Common myeloid progenitor, CD34-positive (primary cell): ENCODE data around the gene ACVRL1.

Experiments used
- CTCF ChIA-PET: fragments of 350-600 bp; sonication (Branson Sonifier 250); formaldehyde crosslinking; loops from one replicate; lab custom pipeline; 2021; ENCODE audit warnings: antibody characterized with exemption; lab: Charles Lee
- POLR2A ChIA-PET: fragments of 350-600 bp; sonication (Branson Sonifier 250); formaldehyde crosslinking; loops from one replicate; lab custom pipeline; 2021; ENCODE audit warnings: antibody characterized with exemption; lab: Charles Lee
- DNase-seq, 3 donors: peaks; one replicate each; pipeline versions ENCODE4 v3.0.0 to v3.0.0-alpha.2; 2013
- H3K27ac ChIP-seq, 2 experiments: 1 replicate in 1 of 2; 2 replicates in 1 of 2; pipeline ENCODE4 v1.7.0; 2013; ENCODE audit warnings: inconsistent platforms in 2 of 2, low read length in 2 of 2, mild to moderate bottlenecking in 2 of 2, low read depth in 1 of 2, moderate library complexity in 1 of 2; ENCODE audit not compliant: severe bottlenecking in 2 of 2, insufficient read depth in 1 of 2, poor library complexity in 1 of 2
- H3K27me3 ChIP-seq, 5 experiments: replicated peaks in 2 of 5; 1 replicate in 3 of 5; 2 replicates in 2 of 5; pipeline versions ENCODE4 v1.6.1 to v1.7.0; 2013; ENCODE audit warnings: low read length in 4 of 5, mild to moderate bottlenecking in 2 of 5, moderate library complexity in 2 of 5, inconsistent platforms in 1 of 5; ENCODE audit not compliant: insufficient read depth in 5 of 5, control insufficient read depth in 4 of 5
- H3K36me3 ChIP-seq, 4 experiments: 1 replicate in 2 of 4; 2 replicates in 2 of 4; pipeline versions ENCODE4 v1.6.1 to v1.7.0; 2013; ENCODE audit warnings: low read length in 3 of 4, control low read depth in 1 of 4, mild to moderate bottlenecking in 1 of 4; ENCODE audit not compliant: control insufficient read depth in 4 of 4, insufficient read depth in 4 of 4
- H3K4me1 ChIP-seq, 4 experiments: 1 replicate in 3 of 4; 2 replicates in 1 of 4; pipeline versions ENCODE4 v1.6.1 to v1.7.1; 2013; ENCODE audit warnings: low read length in 3 of 4, mild to moderate bottlenecking in 3 of 4, control low read depth in 1 of 4, inconsistent platforms in 1 of 4, moderate library complexity in 1 of 4; ENCODE audit not compliant: control insufficient read depth in 4 of 4, insufficient read depth in 4 of 4; ENCODE audit errors: control extremely low read depth in 1 of 4
- H3K4me3 ChIP-seq, 7 experiments: 1 replicate in 4 of 7; 2 replicates in 3 of 7; pipeline versions ENCODE4 v1.5.1 to v1.7.0; 2013; ENCODE audit warnings: mild to moderate bottlenecking in 7 of 7, low read length in 6 of 7, moderate library complexity in 6 of 7, inconsistent platforms in 2 of 7, low read depth in 2 of 7, control low read depth in 1 of 7; ENCODE audit not compliant: insufficient read depth in 4 of 7, control insufficient read depth in 1 of 7; ENCODE audit errors: extremely low read depth in 1 of 7
- H3K9me3 ChIP-seq, 5 experiments: 1 replicate in 4 of 5; 2 replicates in 1 of 5; pipeline versions ENCODE4 v1.6.1 to v1.7.1; 2013; ENCODE audit warnings: low read length in 4 of 5, mild to moderate bottlenecking in 2 of 5, inconsistent platforms in 1 of 5, low read depth in 1 of 5, moderate library complexity in 1 of 5; ENCODE audit not compliant: control insufficient read depth in 4 of 5, insufficient read depth in 2 of 5; ENCODE audit errors: control extremely low read depth in 1 of 5
- WGBS: methylation state at CpG from one replicate; pipeline ENCODE4 v1.1.5; 2013; ENCODE audit not compliant: insufficient coverage; 5-methylcytosine and 5-hydroxymethylcytosine counted together

The ACVRL1 gene

DNA sequence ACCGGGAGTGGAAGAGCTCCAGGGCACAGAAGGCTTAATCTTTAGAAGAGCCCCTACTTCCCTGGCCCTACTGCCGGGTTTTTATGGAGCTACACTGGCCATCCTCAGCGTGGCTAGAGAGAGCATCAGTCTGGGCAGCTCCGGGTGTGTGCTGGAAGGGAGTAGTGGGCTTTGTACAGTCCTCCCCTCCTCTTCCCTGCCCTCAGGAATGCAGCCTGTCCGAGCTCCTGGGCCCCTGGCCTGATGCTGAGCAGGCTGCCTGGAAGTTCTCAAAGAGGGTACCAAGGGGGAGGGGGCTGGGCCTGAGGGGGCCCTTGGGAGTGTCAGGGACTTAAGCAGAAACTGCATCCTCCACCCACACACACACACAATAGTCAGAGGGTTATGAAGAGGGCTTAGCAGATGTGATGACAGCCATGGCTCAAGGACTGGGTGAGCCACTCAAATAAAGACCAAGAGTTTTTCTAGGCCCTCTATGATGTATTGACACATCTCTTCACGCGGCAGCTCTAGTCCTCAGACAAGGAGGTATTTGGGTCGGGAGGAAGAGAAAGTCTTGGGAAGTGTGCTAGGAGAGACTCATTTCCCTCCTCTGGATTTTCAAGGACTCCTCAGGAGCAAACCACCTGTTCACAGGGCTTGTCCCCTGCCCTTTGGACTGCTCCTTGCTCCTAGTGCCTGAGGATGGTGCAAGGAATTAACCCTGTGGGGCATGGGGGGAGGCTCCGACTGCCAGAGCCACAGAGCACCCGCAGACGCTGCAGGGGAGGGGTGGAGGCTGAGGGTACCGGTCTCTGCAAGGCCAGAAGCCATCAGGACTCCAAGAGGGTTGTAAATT, 42.3 kb upstream of the ACVRL1 start:
- 96% methylated on average over 7 of the region's 12 CpGs for WGBS
- peaks cover 0 to 51% (median 44%) of the 10 kb centered on the region in 4 experiments for H3K4me1 ChIP-seq
- CTCF ChIA-PET: interaction anchor here (1.0 to 10.4 kb wide), 4 partner anchors 7 to 45 kb away, joined by 3 to 88 read pairs (median 10); no protein-coding TSS in a partner anchor
- peaks cover 0 to 32% (median 14%) of the 10 kb centered on the region in 5 experiments for H3K27me3 ChIP-seq
- POLR2A ChIA-PET: no interaction called here
- H3K4me3 ChIP-seq: peak overlapping the region in 2 of 7 experiments; percentile 62 to 74
- no peaks in the 10 kb centered on the region for H3K9me3 ChIP-seq
- H3K36me3 ChIP-seq: no peaks in the 10 kb centered on the region
- no peak overlapping the region for H3K27ac ChIP-seq
- no peak for DNase-seq

DNA sequence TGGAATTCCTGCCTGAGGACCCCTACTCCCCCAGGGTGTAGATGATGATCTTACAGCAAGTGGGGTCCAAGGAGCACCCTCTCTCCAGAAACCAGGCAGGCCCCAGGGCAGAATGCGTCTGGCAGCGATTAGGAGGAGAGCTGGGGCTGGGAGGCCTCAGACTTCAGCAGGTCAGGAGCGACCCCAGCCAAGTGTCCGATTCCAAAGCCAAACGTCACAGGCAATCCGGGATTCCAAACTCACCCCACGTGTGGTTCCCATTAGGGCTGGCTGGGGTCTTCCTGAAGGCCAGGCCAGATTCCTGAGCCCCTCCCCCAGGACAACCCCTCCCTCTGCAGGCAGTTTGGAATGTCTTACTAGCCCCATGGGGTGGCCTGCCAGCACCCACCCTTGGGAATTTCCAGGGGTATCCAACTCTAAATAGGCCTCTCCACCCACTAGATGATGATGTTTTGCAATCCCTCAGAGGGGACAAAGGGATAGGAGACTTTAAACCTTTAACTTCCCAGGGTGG, 41.5 kb upstream of the ACVRL1 start:
- DNase-seq: no peak
- Histone ChIP-seq H3K4me1 (peaks cover 4 to 59% (median 52%) of the 10 kb centered on the region in 4 experiments), H3K27me3 (peaks cover 0 to 32% (median 14%) of the 10 kb centered on the region in 5 experiments), H3K27ac (no peak overlapping the region), H3K36me3 (no peaks in the 10 kb centered on the region), H3K4me3 (no peak overlapping the region), H3K9me3 (no peaks in the 10 kb centered on the region)
- ChIA-PET POLR2A (no interaction called here), CTCF (interaction anchor here (10.4 kb wide), 1 partner anchor 7 kb away, joined by 88 read pairs; no protein-coding TSS in a partner anchor)
- WGBS: 96% methylated on average over 5 of the region's 7 CpGs

DNA sequence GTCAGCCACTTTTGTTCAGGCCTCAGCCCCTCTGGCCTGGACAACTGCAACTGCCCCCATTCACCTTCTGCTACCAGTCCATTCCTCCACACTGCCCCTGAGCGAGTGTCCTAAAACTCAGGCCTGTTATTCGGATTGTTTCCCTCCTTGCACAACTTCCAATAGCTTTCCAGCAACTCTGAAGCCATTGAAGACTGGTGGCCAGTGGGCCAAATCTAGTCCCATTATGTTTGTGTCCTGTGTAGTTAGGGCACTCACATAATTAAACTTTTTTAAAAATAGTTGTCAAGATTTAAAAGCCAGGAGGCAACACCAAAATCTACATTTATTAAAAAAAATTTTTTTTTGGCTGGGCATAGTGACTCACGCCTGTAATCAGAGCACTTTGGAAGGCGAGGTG, 41.0 kb upstream of the ACVRL1 start:
- no peak overlapping the region for H3K4me3 ChIP-seq
- H3K36me3 ChIP-seq: no peaks in the 10 kb centered on the region
- H3K27ac ChIP-seq: no peak overlapping the region
- DNase-seq: no peak
- WGBS: 100% methylated on average over 2 of the region's 4 CpGs
- no peaks in the 10 kb centered on the region for H3K9me3 ChIP-seq
- peaks cover 0 to 32% (median 14%) of the 10 kb centered on the region in 5 experiments for H3K27me3 ChIP-seq
- peaks cover 4 to 64% (median 57%) of the 10 kb centered on the region in 4 experiments for H3K4me1 ChIP-seq
- ChIA-PET CTCF (no interaction called here), POLR2A (no interaction called here)

DNA sequence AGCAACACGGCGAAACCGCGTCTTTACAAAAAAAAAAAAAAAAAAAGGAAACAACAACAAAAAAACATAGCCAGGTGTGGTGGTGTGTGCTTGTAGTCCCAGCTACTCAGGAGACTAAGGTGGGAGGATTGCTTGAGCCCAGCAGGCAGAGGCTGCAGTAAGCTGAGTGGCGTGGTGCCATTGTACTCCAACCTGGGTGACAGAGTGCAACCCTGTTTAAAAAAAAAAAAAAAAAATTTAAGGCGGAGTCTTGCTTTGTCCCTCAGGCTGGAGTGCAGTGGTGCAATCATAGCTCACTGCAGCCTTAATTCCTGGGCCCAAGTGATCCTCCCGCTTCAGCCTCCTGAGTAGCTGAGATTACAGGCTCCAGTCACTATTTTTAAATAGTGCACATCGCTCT, 40.5 kb upstream of the ACVRL1 start:
- ChIA-PET CTCF (interaction anchor here (0.8 to 0.9 kb wide), 2 partner anchors 15 to 42 kb away, joined by 3 to 4 read pairs; no protein-coding TSS in a partner anchor), POLR2A (interaction anchor here (0.6 kb wide), 1 partner anchor 76 kb away, joined by 3 read pairs; no protein-coding TSS in a partner anchor)
- 100% methylated on average over 3 of the region's 8 CpGs for WGBS
- Histone ChIP-seq H3K4me1 (peaks cover 4 to 68% (median 61%) of the 10 kb centered on the region in 4 experiments), H3K9me3 (no peaks in the 10 kb centered on the region), H3K36me3 (no peaks in the 10 kb centered on the region), H3K4me3 (no peak overlapping the region), H3K27me3 (peaks cover 0 to 32% (median 14%) of the 10 kb centered on the region in 5 experiments), H3K27ac (no peak overlapping the region)
- no peak for DNase-seq

DNA sequence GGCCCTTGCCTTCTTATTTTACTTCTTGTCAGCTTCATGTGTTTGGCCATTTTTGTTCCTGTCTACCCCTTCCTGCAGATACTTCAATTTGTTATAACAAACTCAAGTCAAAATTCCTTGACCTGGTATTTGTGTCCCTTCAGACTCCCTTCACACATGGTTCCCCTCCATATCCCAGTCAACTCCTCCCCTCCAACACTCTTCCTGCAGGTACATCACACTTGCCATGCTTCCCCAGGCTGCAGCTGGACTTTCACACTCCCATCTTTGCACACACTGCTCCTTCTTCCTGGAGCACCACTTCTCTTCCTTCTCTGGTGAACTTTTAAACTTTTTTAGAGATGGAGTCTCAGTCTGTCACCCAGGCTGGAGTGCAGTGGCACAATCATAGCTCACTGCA, 39.9 kb upstream of the ACVRL1 start:
- H3K4me1 ChIP-seq: peaks cover 4 to 74% (median 66%) of the 10 kb centered on the region in 4 experiments
- DNase-seq: no peak
- POLR2A ChIA-PET: interaction anchor here (0.6 kb wide), 1 partner anchor 75 kb away, joined by 3 read pairs; no protein-coding TSS in a partner anchor
- CTCF ChIA-PET: interaction anchor here (0.7 to 0.9 kb wide), 3 partner anchors 15 to 43 kb away, joined by 3 to 4 read pairs (median 3); no protein-coding TSS in a partner anchor
- no peak overlapping the region for H3K4me3 ChIP-seq
- H3K36me3 ChIP-seq: no peaks in the 10 kb centered on the region
- no peak overlapping the region for H3K27ac ChIP-seq
- no peaks in the 10 kb centered on the region for H3K9me3 ChIP-seq
- H3K27me3 ChIP-seq: peaks cover 0 to 32% (median 10%) of the 10 kb centered on the region in 5 experiments

DNA sequence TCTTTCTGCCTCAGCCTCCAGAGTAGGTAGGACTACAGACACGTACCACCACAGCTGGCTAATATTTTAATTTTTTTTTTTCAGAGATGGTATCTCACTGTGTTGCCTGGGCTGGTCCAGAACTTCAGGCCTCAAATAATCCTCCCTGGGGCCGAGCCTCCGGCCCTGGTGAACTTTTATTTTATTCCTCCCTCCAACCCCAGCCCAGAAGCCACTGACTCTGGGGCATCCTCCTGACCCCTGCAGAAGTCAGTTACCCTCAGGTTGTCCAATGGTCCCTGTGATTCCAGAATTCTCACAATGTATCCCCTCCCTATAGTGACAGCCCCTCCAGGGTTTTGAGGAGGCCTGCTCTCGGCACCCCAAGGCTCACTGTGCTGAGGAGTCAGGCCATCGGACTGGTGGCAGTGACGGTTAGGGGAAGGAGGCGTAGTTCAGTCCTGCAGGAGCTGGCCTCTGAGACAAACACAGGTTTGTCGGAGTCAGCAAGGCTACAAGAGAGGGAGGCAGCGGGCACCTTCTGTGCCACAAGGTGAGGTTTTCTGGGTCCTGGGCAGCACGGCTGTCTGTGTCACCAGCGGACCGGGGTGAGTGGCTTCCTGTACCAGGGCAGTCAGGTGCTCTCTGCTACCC, 39.4 kb upstream of the ACVRL1 start:
- DNase-seq: no peak
- 85% methylated on average over 10 of the region's 12 CpGs for WGBS
- peak overlapping the region in 1 of 7 experiments; percentile 11 for H3K4me3 ChIP-seq
- H3K4me1 ChIP-seq: peaks cover 4 to 75% (median 67%) of the 10 kb centered on the region in 4 experiments
- H3K9me3 ChIP-seq: no peaks in the 10 kb centered on the region
- H3K36me3 ChIP-seq: no peaks in the 10 kb centered on the region
- peaks cover 0 to 32% (median 9%) of the 10 kb centered on the region in 5 experiments for H3K27me3 ChIP-seq
- POLR2A ChIA-PET: no interaction called here
- CTCF ChIA-PET: interaction anchor here (0.7 to 0.9 kb wide), 2 partner anchors 16 to 41 kb away, joined by 3 read pairs; no protein-coding TSS in a partner anchor
- no peak overlapping the region for H3K27ac ChIP-seq
